Liver (tissue), 9 donors: Measurements from ENCODE around the gene ZNRF4. TPM values are rescaled to one million over a fixed set of nuclear protein-coding genes. Genes with fewer than 3 reads are reported as not detected.

ENCODE experiments used
- DNase-seq: peaks from one replicate; pipeline ENCODE4 v3.0.0-alpha.2; 2017; ENCODE audit warnings: low spot score
- H3K27ac ChIP-seq, 2 donors: one replicate each; pipeline ENCODE4 v1.7.0; 2013; ENCODE audit warnings: inconsistent platforms in 2 of 2, low read length in 2 of 2, control low read depth in 1 of 2, low read depth in 1 of 2, mild to moderate bottlenecking in 1 of 2
- H3K27me3 ChIP-seq, 4 donors: one replicate each; pipeline versions ENCODE4 v1.6.1 to v1.7.0; 2013; ENCODE audit warnings: low read length in 3 of 4, inconsistent platforms in 1 of 4, mild to moderate bottlenecking in 1 of 4, moderate library complexity in 1 of 4; ENCODE audit not compliant: control insufficient read depth in 4 of 4, insufficient read depth in 4 of 4
- H3K36me3 ChIP-seq, 4 donors: one replicate each; pipeline versions ENCODE4 v1.6.1 to v1.7.0; 2013; ENCODE audit warnings: low read length in 3 of 4, mild to moderate bottlenecking in 3 of 4, low read depth in 1 of 4, moderate library complexity in 1 of 4; ENCODE audit not compliant: control insufficient read depth in 4 of 4, insufficient read depth in 3 of 4
- H3K4me1 ChIP-seq, 4 donors: one replicate each; pipeline versions ENCODE4 v1.6.1 to v1.7.0; 2013; ENCODE audit warnings: low read length in 3 of 4, mild to moderate bottlenecking in 3 of 4, moderate library complexity in 1 of 4; ENCODE audit not compliant: control insufficient read depth in 4 of 4, insufficient read depth in 4 of 4
- H3K4me3 ChIP-seq, 3 donors: one replicate each; pipeline versions ENCODE4 v1.6.1 to v1.7.0; 2013; ENCODE audit warnings: low read length in 3 of 3, control low read depth in 1 of 3, low read depth in 1 of 3, mild to moderate bottlenecking in 1 of 3
- H3K9ac ChIP-seq, 2 donors: one replicate each; pipeline ENCODE4 v1.7.0; 2013; ENCODE audit warnings: low read length in 2 of 2, mild to moderate bottlenecking in 2 of 2, moderate library complexity in 2 of 2, control low read depth in 1 of 2, low read depth in 1 of 2
- H3K9me3 ChIP-seq, 4 donors: one replicate each; pipeline versions ENCODE4 v1.6.1 to v1.7.0; 2013; ENCODE audit warnings: low read length in 3 of 4; ENCODE audit not compliant: control insufficient read depth in 4 of 4
- FOXA2 ChIP-seq: IDR thresholded peaks from 2 replicates; pipeline ENCODE4 v1.6.1; 2016; ENCODE audit warnings: antibody characterized with exemption
- YY1 ChIP-seq: IDR thresholded peaks from 2 replicates; pipeline ENCODE4 v1.6.1; 2016; ENCODE audit warnings: antibody characterized with exemption, mild to moderate bottlenecking
- WGBS: extraction: QIAGEN DNeasy Blood & Tissue Kit; methylation state at CpG from one replicate; pipeline ENCODE4 v1.1.7; 2013; 5-methylcytosine and 5-hydroxymethylcytosine counted together
- polyA plus RNA-seq, 2 donors: library from polyadenylated mRNA; stranded (reverse) in 1 of 2; unstranded in 1 of 2; fragments of 200-250 nt in 1 of 2; fragments of >200 nt in 1 of 2; fragmentation: Nextera tagmentation in 1 of 2; extraction: Ambion mirVana in 1 of 2; gene quantifications; one replicate each; pipeline versions ENCODE4 v1.2.1 to v1.2.3, GENCODE V29; 2013 to 2015
- total RNA-seq, 2 donors: library from RNA; depleted of rRNA; stranded (reverse); fragments of >200 nt; gene quantifications; one replicate each; pipeline ENCODE4 v1.2.3, GENCODE V29; 2014
- donor health status: healthy.
- donor health status: healthy.
- donor health status: healthy.
- donor health status: healthy.
- donor health status: healthy.

The ZNRF4 gene
- total and polyA plus RNA-seq, 4 donors, result not detected

GRCh38 chr19:5504114-5504513 is 48.9 kb downstream of the ZNRF4 start:
- TF ChIP-seq FOXA2, result no peak
- TF ChIP-seq YY1, result no peak
- Histone ChIP-seq H3K36me3 (no peaks in the 10 kb centered on the region), H3K4me3 (no peak overlapping the region), H3K9ac (no peak overlapping the region), H3K4me1 (no peaks in the 10 kb centered on the region), H3K27ac (no peak overlapping the region), H3K9me3 (peaks cover 3 to 17% (median 5%) of the 10 kb centered on the region in 4 donors), H3K27me3 (peaks cover 0 to 2% (median 0%) of the 10 kb centered on the region in 4 donors)
- 62% methylated on average over 2 of the region's 2 CpGs for WGBS
- no peak for DNase-seq

Other genes starting within 250 kb of the ZNRF4 start
- gene PTPRS, start 114.6 kb upstream of the ZNRF4 start, total RNA-seq, result 10 to 100 TPM; 33.2 to 49.7 TPM
- gene PTPRS, start 114.6 kb upstream of the ZNRF4 start, polyA plus RNA-seq, result 1 to 10 TPM; 1.3 to 7.3 TPM
- gene TINCR, start 112.5 kb downstream of the ZNRF4 start, total RNA-seq, result under 1 TPM in 1 of 2 donors, not detected in 1; 0.05 TPM
- gene TINCR, start 112.5 kb downstream of the ZNRF4 start, polyA plus RNA-seq, result under 1 TPM in 1 of 2 donors, not detected in 1; 0.08 TPM
- 10 to 100 TPM; 25.8 to 57.8 TPM for gene SAFB2, start 167.4 kb downstream of the ZNRF4 start, total RNA-seq
- gene SAFB2, start 167.4 kb downstream of the ZNRF4 start, polyA plus RNA-seq, result 10 to 100 TPM; 18.7 to 31.2 TPM
- gene SAFB, start 167.7 kb downstream of the ZNRF4 start, total RNA-seq, result 10 to 100 TPM; 52.1 to 65.0 TPM
- gene SAFB, start 167.7 kb downstream of the ZNRF4 start, polyA plus RNA-seq, result 10 to 100 TPM; 16.5 to 24.8 TPM
- gene MICOS13, start 225.1 kb downstream of the ZNRF4 start, total RNA-seq, result 10 to 100 TPM; 11.5 to 19.0 TPM
- gene MICOS13, start 225.1 kb downstream of the ZNRF4 start, polyA plus RNA-seq, result 10 to 100 TPM; 42.7 to 84.0 TPM
- gene HSD11B1L, start 225.6 kb downstream of the ZNRF4 start, total RNA-seq, result 1 to 10 TPM; 1.3 to 1.4 TPM
- 1 to 10 TPM; 2.4 to 2.5 TPM for gene HSD11B1L, start 225.6 kb downstream of the ZNRF4 start, polyA plus RNA-seq
- gene RPL36, start 234.9 kb downstream of the ZNRF4 start, total RNA-seq, result 100 to 1,000 TPM in 1 of 2 donors, 10 to 100 TPM in 1; 47.2 to 251 TPM
- gene RPL36, start 234.9 kb downstream of the ZNRF4 start, polyA plus RNA-seq, result 100 to 1,000 TPM; 390 to 556 TPM